Upper lobe of left lung (tissue), 6 donors: ENCODE data around the gene KCP. TPM values are rescaled to one million over a fixed set of nuclear protein-coding genes. Genes with fewer than 3 reads are reported as not detected.

Experiments
- ATAC-seq, 2 donors: fragments of 200-7000 bp; cut with Tn5 transposase; one replicate each; pipeline ENCODE4 v1.9.1; 2022; ENCODE audit warnings: mild to moderate bottlenecking in 2 of 2, moderate library complexity in 2 of 2; ENCODE audit not compliant: low FRiP score in 2 of 2
- DNase-seq, 2 donors: peaks; one replicate each; pipeline ENCODE4 v3.0.0-alpha.2; 2019 to 2020
- H3K27ac ChIP-seq, 4 donors: fragments of 200-600 bp; sonication (generic); one replicate each; pipeline ENCODE4 v1.5.1; 2016 to 2019
- H3K27me3 ChIP-seq, 4 donors: fragments of 200-600 bp; sonication (generic); one replicate each; pipeline ENCODE4 v1.5.1; 2017 to 2019
- H3K36me3 ChIP-seq, 4 donors: fragments of 200-600 bp; sonication (generic); one replicate each; pipeline ENCODE4 v1.5.1; 2016 to 2019
- H3K4me1 ChIP-seq, 4 donors: fragments of 200-600 bp; sonication (generic); one replicate each; pipeline ENCODE4 v1.5.1; 2018 to 2019
- H3K4me3 ChIP-seq, 4 donors: fragments of 200-600 bp; sonication (generic); one replicate each; pipeline ENCODE4 v1.5.1; 2017 to 2019; ENCODE audit warnings: mild to moderate bottlenecking in 2 of 4, moderate library complexity in 1 of 4
- H3K9me3 ChIP-seq, 4 donors: fragments of 200-600 bp; sonication (generic); one replicate each; pipeline ENCODE4 v1.5.1; 2018 to 2019
- EP300 ChIP-seq, 4 donors: sonication (generic); formaldehyde crosslinking; IDR thresholded peaks; one replicate each; pipeline ENCODE4 v1.5.1; 2017; ENCODE audit warnings: antibody characterized with exemption in 4 of 4, control low read depth in 2 of 4
- POLR2A ChIP-seq, 4 donors: fragments of 450-650 bp; IDR thresholded peaks; one replicate each; pipeline ENCODE4 v1.5.1; 2016 to 2017; ENCODE audit warnings: antibody characterized with exemption in 4 of 4, mild to moderate bottlenecking in 2 of 4
- POLR2AphosphoS5 ChIP-seq, 2 donors: sonication (generic); formaldehyde crosslinking; IDR thresholded peaks; one replicate each; pipeline ENCODE4 v1.5.1; 2017; ENCODE audit warnings: antibody characterized with exemption in 2 of 2
- WGBS, 2 donors: methylation state at CpG; one replicate each; pipeline ENCODE4 v1.1.5; 2017 to 2018; 5-methylcytosine and 5-hydroxymethylcytosine counted together
- total RNA-seq, 6 donors: library from RNA; depleted of rRNA in 4 of 6; stranded (reverse); fragments of >200 nt in 4 of 6; gene quantifications; one replicate each; pipeline versions ENCODE4 v1.1.0 to v1.2.1, GENCODE V29; 2016 to 2021
- TF ChIP-seq, protein P1 (sequence below), 6 experiments: fragments of 450-650 bp in 4 of 6; fragments of 200-600 bp in 2 of 6; sonication (generic) in 2 of 6; IDR thresholded peaks; one replicate each; pipeline ENCODE4 v1.5.1; 2016 to 2019; ENCODE audit warnings: antibody characterized with exemption in 6 of 6
- donor health status: DM: no; HTN: no; CAD: no; lungs with moderate emphysema.
- donor health status: DM: no; HTN: yes; CAD: no; lungs with severe emphysema.

Gene KCP
- total RNA-seq, 6 donors from 2014 or later, result 0.15 to 2.1 (median 1.1) TPM; not detected in 1

DNA sequence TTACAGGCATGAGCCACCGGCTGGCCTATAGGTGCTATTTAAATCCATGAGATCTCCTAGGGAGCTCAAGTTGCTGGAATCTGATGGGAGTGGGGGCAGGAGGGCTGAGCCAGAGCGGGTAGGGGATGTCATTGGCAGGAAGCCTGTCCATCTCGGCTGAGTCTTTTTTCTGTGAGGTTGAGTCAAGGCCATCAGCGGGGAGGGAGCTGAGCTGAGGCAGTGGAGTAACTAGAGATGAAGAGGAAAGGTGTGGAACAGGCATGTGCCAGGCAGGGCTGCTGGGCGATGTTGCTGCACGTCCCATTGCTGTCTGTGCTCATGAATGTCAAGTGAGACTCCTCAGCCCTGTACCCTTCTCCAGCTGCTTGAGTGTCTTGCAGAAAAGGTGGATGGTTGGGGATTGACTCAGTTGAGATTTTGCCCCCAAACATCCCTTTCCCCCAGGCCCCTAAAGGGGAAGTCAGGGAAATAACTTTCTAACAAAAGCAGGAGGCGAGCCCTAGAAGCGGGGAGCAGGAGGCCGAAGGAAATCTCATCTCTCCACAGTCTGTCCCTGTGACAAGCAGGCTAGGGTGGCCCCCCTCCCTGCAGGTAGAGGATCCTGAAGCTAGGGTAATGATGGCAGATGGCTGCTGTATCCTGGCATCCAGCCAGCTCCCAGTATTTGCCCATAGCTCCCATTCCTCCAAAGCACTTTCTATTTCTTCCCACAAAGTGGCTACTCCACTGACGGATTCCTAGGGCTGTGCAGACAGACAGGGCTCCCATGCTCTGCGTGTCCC is 42.5 kb downstream of the KCP start:
- TF ChIP-seq EP300 (IDR thresholded peaks at IDR 0.05) (no peak), POLR2A (IDR thresholded peaks at IDR 0.05) (no peak), POLR2AphosphoS5 (IDR thresholded peaks at IDR 0.05) (no peak)
- TF ChIP-seq, protein P1, sequence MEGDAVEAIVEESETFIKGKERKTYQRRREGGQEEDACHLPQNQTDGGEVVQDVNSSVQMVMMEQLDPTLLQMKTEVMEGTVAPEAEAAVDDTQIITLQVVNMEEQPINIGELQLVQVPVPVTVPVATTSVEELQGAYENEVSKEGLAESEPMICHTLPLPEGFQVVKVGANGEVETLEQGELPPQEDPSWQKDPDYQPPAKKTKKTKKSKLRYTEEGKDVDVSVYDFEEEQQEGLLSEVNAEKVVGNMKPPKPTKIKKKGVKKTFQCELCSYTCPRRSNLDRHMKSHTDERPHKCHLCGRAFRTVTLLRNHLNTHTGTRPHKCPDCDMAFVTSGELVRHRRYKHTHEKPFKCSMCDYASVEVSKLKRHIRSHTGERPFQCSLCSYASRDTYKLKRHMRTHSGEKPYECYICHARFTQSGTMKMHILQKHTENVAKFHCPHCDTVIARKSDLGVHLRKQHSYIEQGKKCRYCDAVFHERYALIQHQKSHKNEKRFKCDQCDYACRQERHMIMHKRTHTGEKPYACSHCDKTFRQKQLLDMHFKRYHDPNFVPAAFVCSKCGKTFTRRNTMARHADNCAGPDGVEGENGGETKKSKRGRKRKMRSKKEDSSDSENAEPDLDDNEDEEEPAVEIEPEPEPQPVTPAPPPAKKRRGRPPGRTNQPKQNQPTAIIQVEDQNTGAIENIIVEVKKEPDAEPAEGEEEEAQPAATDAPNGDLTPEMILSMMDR (IDR thresholded peaks at IDR 0.05), result no peak
- peaks cover 0 to 8% (median 3%) of the 10 kb centered on the region in 4 donors for H3K27me3 ChIP-seq
- H3K9me3 ChIP-seq, result no peaks in the 10 kb centered on the region
- DNase-seq, result no peak
- peaks cover 27 to 39% (median 30%) of the 10 kb centered on the region in 4 donors for H3K4me1 ChIP-seq
- ATAC-seq, result no peak
- H3K4me3 ChIP-seq, result no peak overlapping the region
- 83 to 86% methylated on average over 10 to 11 of the region's 11 CpGs for WGBS, 2 donors
- peaks cover 0 to 19% (median 16%) of the 10 kb centered on the region in 4 donors for H3K36me3 ChIP-seq
- H3K27ac ChIP-seq, result no peak overlapping the region

DNA sequence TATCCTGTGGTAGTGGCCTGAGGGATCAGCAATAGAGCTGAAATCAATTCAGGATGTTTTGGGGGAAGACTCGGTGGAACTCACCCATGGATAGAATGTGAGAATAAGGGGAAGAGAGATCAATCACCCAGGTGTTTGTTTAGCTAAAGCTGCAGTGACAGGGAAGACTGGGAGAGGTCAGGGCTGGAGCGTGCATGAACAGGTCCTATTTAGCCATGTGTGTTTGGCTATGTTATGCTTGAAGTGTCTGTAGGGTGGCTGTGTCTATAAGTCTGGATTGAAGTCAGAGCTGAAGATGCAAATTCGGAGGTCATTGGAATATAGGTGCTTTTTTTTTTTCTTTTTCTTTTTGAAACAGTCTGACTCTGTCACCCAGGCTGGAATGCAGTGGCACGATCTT is 43.3 kb downstream of the KCP start:
- Histone ChIP-seq H3K36me3 (peaks cover 0 to 19% (median 16%) of the 10 kb centered on the region in 4 donors), H3K9me3 (no peaks in the 10 kb centered on the region), H3K4me1 (peaks cover 28 to 40% (median 31%) of the 10 kb centered on the region in 4 donors), H3K27ac (no peak overlapping the region), H3K27me3 (peaks cover 0 to 8% (median 3%) of the 10 kb centered on the region in 4 donors), H3K4me3 (no peak overlapping the region)
- ATAC-seq (no peak), DNase-seq (no peak)
- TF ChIP-seq, protein P1 (IDR thresholded peaks at IDR 0.05), result no peak
- TF ChIP-seq POLR2AphosphoS5 (IDR thresholded peaks at IDR 0.05), result no peak
- TF ChIP-seq POLR2A (IDR thresholded peaks at IDR 0.05), result no peak
- no peak for TF ChIP-seq EP300 (IDR thresholded peaks at IDR 0.05)
- WGBS, 2 donors, result 84 to 91% methylated on average over 4 of the region's 4 CpGs

DNA sequence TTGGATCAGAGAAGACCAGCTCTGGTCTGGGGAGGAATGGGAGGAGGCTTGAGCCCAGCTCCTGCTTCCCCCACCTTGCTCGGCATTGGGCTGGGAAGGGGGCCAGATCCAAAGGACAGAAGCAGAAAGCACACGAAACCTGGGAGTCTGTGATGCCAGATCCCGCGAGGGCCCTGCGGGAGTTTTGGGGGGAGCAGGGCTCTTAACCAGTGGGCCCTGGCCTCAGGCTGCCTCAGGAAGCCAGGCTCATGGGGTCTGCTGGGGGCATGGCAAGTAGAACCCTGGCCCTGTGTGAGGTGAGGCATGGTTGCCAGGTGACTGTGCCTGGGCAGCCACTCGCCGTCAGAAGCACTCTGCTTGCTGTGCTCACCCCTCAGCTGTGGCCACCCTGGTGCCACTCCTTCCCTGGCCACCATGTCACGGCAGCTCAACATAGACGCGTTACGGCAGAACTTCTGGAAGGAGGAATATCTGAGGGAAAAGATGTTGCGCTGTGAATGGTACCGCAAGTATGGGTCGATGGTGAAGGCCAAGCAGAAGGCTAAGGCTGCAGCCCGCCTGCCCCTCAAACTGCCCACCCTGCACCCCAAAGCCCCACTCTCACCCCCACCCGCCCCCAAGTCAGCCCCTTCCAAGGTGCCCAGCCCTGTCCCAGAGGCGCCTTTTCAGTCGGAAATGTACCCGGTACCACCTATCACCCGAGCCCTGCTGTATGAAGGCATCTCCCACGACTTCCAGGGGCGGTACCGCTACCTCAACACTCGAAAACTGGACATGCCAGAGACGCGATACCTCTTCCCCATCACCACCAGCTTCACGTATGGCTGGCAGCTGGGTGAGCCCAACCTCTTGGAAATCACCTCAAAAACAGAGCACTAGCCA is 44.3 kb downstream of the KCP start:
- H3K36me3 ChIP-seq, result peaks cover 0 to 19% (median 16%) of the 10 kb centered on the region in 4 donors
- peaks cover 32 to 43% (median 32%) of the 10 kb centered on the region in 4 donors for H3K4me1 ChIP-seq
- ATAC-seq (no peak), DNase-seq (peak in 1 of 2 donors; percentile 46)
- no peak overlapping the region for H3K4me3 ChIP-seq
- H3K27ac ChIP-seq, result no peak overlapping the region
- H3K9me3 ChIP-seq, result no peaks in the 10 kb centered on the region
- WGBS, 2 donors, result 94 to 95% methylated on average over 24 to 26 of the region's 27 CpGs
- TF ChIP-seq EP300 (IDR thresholded peaks at IDR 0.05), result no peak
- no peak for TF ChIP-seq POLR2AphosphoS5 (IDR thresholded peaks at IDR 0.05)
- TF ChIP-seq POLR2A (IDR thresholded peaks at IDR 0.05), result no peak
- TF ChIP-seq, protein P1 (IDR thresholded peaks at IDR 0.05), result no peak
- H3K27me3 ChIP-seq, result peaks cover 0 to 8% (median 3%) of the 10 kb centered on the region in 4 donors

DNA sequence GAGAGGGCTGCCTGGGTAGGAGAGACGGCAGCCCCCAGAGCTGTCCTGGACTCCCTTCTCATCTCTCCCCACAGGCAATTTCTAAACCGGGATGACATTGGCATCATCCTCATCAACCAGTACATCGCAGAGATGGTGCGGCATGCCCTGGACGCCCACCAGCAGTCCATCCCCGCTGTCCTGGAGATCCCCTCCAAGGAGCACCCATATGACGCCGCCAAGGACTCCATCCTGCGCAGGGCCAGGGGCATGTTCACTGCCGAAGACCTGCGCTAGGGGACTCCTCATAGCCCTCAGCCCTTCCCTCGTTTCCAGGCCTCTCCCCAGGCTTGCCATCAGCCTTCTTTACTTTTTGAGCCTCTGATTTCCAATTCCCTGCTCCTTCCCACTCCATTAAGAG is 45.2 kb downstream of the KCP start:
- Histone ChIP-seq H3K4me1 (peaks cover 32 to 43% (median 32%) of the 10 kb centered on the region in 4 donors), H3K27me3 (peaks cover 0 to 8% (median 3%) of the 10 kb centered on the region in 4 donors), H3K27ac (no peak overlapping the region), H3K36me3 (peaks cover 0 to 19% (median 16%) of the 10 kb centered on the region in 4 donors), H3K4me3 (no peak overlapping the region), H3K9me3 (no peaks in the 10 kb centered on the region)
- TF ChIP-seq EP300 (IDR thresholded peaks at IDR 0.05) (no peak), POLR2A (IDR thresholded peaks at IDR 0.05) (no peak), POLR2AphosphoS5 (IDR thresholded peaks at IDR 0.05) (no peak)
- TF ChIP-seq, protein P1 (IDR thresholded peaks at IDR 0.05), result no peak
- DNase-seq, result no peak
- WGBS, 2 donors, result 95 to 97% methylated on average over 11 to 12 of the region's 12 CpGs
- no peak for ATAC-seq
